Naive B cell (primary cell): ENCODE results near the gene LRRC74B. TPM values are rescaled to one million over a fixed set of nuclear protein-coding genes. Genes with fewer than 3 reads are reported as not detected.
"Not testable (repeated sequence)": the region's sequence is repeated elsewhere in the genome, so short reads cannot be mapped to it uniquely, and the experiment has no call there.

Source experiments
- ATAC-seq, 2 donors: fragments of 150-1000 bp; cut with Tn5 transposase; 2 replicates each; pipeline ENCODE4 v1.10.0; 2021; ENCODE audit warnings: low read depth in 2 of 2, mild to moderate bottlenecking in 2 of 2, moderate library complexity in 2 of 2
- DNase-seq: peaks from one replicate; pipeline ENCODE4 v3.0.0; 2022
- H3K27ac Mint-ChIP-seq, 6 donors: one replicate each; pipeline ENCODE4 v1.8.0; 2020 to 2022; ENCODE audit warnings: mild to moderate bottlenecking in 6 of 6, mixed read lengths in 6 of 6, moderate library complexity in 5 of 6, inconsistent platforms in 2 of 6
- H3K27me3 Mint-ChIP-seq, 3 donors: one replicate each; pipeline ENCODE4 v1.8.0; 2021 to 2022; ENCODE audit warnings: mixed read lengths in 3 of 3, mild to moderate bottlenecking in 1 of 3
- H3K36me3 Mint-ChIP-seq, 2 donors: one replicate each; pipeline ENCODE4 v1.8.0; 2020 to 2022; ENCODE audit warnings: mixed read lengths in 2 of 2, inconsistent platforms in 1 of 2, mild to moderate bottlenecking in 1 of 2
- H3K4me1 Mint-ChIP-seq, 3 donors: one replicate each; pipeline ENCODE4 v1.8.0; 2020 to 2022; ENCODE audit warnings: mixed read lengths in 3 of 3, inconsistent platforms in 1 of 3, mild to moderate bottlenecking in 1 of 3, moderate library complexity in 1 of 3
- H3K4me3 Mint-ChIP-seq, 8 donors: one replicate each; pipeline ENCODE4 v1.8.0; 2020 to 2022; ENCODE audit warnings: mild to moderate bottlenecking in 8 of 8, mixed read lengths in 8 of 8, moderate library complexity in 8 of 8, inconsistent platforms in 2 of 8
- H3K9me3 Mint-ChIP-seq, 7 donors: one replicate each; pipeline ENCODE4 v1.8.0; 2020 to 2022; ENCODE audit warnings: mixed read lengths in 7 of 7, mild to moderate bottlenecking in 5 of 7, inconsistent platforms in 2 of 7, moderate library complexity in 1 of 7
- polyA plus RNA-seq, 6 donors: library from polyadenylated mRNA; unstranded; fragments of 300-500 nt; fragmentation: Illumina TruSeq; gene quantifications; one replicate each; pipeline ENCODE4 v1.2.3, GENCODE V29; 2021; ENCODE audit warnings: low read depth in 6 of 6

The LRRC74B gene
- polyA plus RNA-seq, 6 donors from 2014 or later = not detected

DNA sequence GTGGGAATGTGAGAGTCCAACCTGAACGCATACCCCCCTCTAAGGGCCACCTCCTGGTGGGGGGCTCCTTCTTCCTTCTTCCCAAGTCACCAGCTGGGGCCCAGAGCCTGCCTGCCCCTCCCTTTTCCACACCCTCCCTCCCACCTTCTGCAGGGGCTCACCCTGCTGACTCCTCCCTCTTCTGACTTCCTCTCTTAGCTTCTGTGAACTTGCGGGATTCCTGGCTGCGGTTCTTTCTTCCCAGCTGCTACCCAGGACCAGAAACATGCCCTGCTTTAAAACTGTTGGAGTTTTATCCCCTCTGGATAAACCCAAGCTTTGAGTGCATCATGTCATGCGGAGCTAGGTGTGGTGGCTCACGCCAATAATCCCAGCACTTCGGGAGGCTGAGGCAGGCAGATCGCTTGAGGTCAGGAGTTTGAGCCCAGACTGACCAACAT is 10.2 kb downstream of the LRRC74B start:
- ATAC-seq (no peak), DNase-seq (no peak)
- no peaks in the 10 kb centered on the region for H3K9me3 Mint-ChIP-seq
- H3K27ac Mint-ChIP-seq = peak overlapping the region in 1 of 6 donors; percentile 70
- peaks cover 8 to 39% (median 38%) of the 10 kb centered on the region in 3 donors for H3K27me3 Mint-ChIP-seq
- H3K4me1 Mint-ChIP-seq = peaks cover 10 to 15% (median 12%) of the 10 kb centered on the region in 3 donors
- no peaks in the 10 kb centered on the region for H3K36me3 Mint-ChIP-seq
- H3K4me3 Mint-ChIP-seq = peak overlapping the region in 3 of 8 donors; percentile 10 to 66 (median 47)

DNA sequence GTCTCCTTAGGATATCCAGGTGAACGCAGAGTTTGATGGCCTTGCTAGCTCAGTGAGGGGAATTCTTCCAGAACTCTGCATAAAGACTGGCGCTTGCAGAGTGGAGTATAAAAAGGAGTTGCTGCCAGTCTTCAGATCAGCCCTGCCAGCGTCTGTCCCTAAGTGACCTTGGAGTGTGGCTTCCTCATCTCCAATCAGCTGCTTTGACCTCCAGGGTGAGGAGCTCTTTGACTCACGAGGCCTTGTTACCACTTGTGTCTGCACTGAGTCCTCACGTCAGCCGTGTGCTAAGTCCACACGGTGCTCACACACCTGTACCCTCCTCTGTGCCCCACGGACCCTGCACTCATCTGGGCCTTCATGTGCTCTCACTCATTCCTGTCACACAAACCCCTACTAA is 14.6 kb downstream of the LRRC74B start:
- H3K9me3 Mint-ChIP-seq, H3K36me3 Mint-ChIP-seq, ATAC-seq, H3K4me3 Mint-ChIP-seq, H3K27ac Mint-ChIP-seq, DNase-seq: not testable (repeated sequence)
- Mint-ChIP-seq H3K4me1 (peaks cover 9 to 13% (median 12%) of the 10 kb centered on the region in 3 donors), H3K27me3 (peaks cover 8 to 24% (median 20%) of the 10 kb centered on the region in 3 donors)

DNA sequence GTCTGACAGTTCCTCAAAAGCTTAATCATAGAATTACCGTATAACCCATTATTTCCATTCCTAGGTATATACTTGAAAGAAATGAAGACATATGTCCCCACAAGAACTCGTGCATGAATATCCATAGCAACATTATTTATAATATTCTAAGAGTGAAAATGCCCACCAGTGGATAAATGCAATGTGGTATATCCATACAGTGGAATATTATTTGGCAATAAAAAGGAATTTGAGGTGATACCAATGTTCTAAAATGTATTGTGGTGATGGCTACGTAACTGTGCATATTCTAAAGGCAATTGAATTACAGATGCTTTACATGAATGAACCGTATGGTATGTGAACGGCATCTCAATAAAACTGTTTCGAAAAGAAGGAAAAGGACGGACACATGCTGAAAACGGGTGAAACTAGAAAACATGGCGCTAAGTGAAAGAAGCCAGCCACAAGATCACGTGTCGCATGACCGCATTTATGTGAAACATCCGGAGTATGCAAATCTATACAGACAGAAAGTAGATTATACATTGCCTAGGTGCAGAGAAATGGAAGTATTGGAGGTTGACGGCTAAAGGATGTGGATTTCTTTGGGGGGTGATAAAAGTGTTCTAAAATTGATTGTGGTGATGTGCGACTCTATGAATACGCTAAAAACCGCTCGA is 16.0 kb downstream of the LRRC74B start:
- not testable (repeated sequence) for H3K4me1 Mint-ChIP-seq, DNase-seq, H3K27ac Mint-ChIP-seq, H3K4me3 Mint-ChIP-seq, H3K9me3 Mint-ChIP-seq, ATAC-seq, H3K36me3 Mint-ChIP-seq
- peaks cover 5 to 15% (median 12%) of the 10 kb centered on the region in 3 donors for H3K27me3 Mint-ChIP-seq

DNA sequence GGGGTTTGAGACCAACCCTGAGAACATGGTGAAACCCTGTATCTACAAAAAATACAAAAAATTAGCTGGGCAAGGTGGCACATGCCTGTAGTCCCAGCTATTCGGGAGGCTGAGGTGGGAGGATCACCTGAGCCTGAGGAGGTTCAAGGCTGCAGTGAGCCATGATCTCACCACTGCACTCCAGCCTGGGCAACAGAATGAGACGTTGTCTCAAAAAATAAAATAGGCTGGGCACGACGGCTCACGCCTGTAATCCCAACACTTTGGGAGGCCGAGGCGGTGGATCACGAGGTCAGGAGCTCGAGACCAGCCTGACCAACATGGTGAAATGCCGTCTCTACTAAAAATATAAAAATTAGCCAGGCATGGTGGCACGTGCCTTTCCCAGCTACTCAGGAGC is 18.7 kb downstream of the LRRC74B start:
- H3K27ac Mint-ChIP-seq, H3K9me3 Mint-ChIP-seq, H3K4me1 Mint-ChIP-seq, DNase-seq, H3K36me3 Mint-ChIP-seq, ATAC-seq, H3K4me3 Mint-ChIP-seq: not testable (repeated sequence)
- peaks cover 0 to 22% (median 13%) of the 10 kb centered on the region in 3 donors for H3K27me3 Mint-ChIP-seq

DNA sequence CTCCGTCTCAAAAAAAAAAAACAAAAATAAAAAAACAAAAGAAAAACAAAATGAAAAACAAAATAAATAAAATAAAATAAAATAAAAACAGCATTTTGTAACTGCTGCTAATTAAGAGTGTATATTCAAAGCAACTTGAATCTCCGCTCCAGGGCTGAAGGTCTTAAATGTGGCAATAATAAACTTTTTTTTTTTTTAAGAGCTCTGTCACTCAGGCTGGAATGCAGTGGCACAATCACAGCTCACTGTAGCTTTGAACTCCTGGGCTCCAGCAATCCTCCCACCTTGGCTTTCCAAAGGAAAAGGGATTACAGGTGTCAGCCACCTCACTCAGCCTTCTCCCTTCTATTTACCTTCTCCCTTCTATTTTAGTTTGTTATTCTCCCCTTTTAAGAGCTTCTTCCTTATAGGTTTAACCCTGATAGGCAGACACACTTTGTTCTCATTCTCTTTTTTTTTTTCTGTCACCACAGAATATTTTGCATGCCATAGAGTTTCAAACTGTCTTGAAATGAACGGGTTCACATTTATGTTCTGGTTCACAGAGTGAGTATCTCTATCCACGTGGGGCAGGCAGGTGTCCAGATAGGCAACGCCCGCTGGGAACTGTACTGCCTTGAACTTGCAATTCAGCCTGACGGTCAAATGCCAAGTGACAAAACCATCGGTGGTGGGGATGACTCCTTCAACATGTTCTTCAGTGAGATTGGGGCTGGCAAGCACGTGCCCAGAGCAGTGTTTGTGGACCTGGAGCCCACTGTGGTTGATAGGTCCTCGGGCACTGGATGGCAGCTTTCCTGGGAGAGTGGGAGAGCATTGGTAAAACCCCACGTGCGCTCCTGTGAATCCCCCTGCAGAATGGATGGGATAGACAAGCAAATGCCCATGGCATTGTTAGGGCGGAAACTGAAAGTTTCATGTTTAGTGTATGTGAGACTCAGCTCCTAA is 19.4 kb downstream of the LRRC74B start:
- H3K27me3 Mint-ChIP-seq = peaks cover 0 to 30% (median 13%) of the 10 kb centered on the region in 3 donors
- DNase-seq = no peak
- H3K36me3 Mint-ChIP-seq = no peaks in the 10 kb centered on the region
- no peak overlapping the region for H3K4me3 Mint-ChIP-seq
- ATAC-seq = no peak
- H3K4me1 Mint-ChIP-seq = no peaks in the 10 kb centered on the region
- H3K9me3 Mint-ChIP-seq = peaks cover 0 to 5% (median 2%) of the 10 kb centered on the region in 7 donors
- no peak overlapping the region for H3K27ac Mint-ChIP-seq

DNA sequence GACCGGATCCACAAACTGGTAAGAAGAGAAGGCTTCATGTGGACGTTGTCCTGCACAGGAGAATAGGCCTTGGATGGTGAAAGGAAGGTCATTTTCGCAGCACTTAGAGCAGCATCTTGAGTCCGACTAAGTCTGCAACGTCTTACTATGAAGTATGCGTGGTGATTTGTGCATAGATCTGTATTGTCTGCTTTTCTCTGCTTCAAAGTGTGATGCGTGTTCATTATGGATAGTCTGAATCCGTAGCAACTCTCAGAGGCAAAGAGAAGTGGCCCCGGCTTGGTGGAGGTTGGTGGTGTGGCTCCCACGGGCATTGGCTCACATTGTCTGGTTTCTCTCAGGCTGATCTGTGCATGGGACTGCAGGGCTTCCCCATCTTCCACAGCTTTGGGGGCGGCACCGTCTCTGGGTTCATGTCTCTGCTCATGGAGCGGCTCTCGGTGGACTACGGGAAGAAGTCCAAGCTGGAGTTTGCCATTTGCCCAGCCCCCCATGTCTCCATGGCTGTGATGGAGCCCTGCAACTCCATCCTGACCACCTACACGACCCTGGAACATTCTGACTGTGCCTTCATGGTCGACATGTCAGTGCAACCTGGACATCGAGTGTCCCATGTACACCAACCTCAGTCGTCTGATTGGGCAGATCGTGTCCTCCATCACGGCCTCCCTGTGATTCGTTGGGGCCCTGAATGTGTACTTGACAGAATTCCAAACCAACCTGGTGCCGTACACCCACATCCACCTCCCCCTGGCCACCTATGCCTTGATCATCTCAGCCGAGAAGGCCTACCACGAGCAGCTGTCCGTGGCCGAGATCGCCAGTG is 21.5 kb downstream of the LRRC74B start:
- Mint-ChIP-seq H3K4me3 (no peak overlapping the region), H3K4me1 (no peaks in the 10 kb centered on the region), H3K27ac (no peak overlapping the region), H3K36me3 (no peaks in the 10 kb centered on the region), H3K9me3 (no peaks in the 10 kb centered on the region), H3K27me3 (peaks cover 0 to 30% (median 13%) of the 10 kb centered on the region in 3 donors)
- ATAC-seq (no peak), DNase-seq (no peak)

DNA sequence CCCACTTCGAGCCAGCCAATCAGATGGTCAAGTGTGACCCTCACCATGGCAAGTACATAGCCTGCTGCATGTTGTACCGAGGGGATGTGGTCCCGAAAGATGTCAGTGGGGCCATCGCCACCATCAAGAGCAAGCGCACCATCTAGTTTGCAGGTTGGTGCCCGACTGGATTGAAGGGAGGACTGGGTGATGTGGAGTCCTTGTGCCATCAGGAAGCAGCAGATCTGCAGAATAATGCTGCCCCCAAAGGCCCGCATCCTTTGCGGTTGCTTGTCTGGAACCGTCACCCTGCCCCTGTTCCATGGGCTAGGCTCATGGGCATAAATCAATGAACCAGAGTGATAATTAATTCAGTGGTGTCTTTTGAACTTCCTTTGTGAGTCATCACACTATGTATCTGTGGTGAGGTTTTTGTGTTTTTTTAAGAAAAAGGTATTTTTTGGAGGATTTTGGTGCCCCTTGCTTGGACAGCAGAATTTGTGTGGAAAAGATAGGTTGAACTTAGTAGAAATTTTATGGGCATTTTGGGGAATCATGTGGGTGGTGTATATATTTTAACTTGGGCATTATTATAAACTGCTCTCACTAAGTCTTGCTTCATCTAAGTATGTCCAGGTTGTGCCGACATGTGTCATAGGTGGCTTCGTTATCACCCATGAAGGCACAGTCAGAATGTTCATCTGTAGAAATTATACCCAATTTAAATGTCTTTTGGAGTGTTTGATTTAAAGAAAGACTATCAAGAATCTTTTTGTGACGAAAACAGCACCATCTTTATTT is 22.3 kb downstream of the LRRC74B start:
- Mint-ChIP-seq H3K36me3 (no peaks in the 10 kb centered on the region), H3K9me3 (no peaks in the 10 kb centered on the region), H3K27ac (no peak overlapping the region), H3K4me1 (no peaks in the 10 kb centered on the region), H3K27me3 (peaks cover 0 to 30% (median 13%) of the 10 kb centered on the region in 3 donors), H3K4me3 (no peak overlapping the region)
- ATAC-seq = no peak
- no peak for DNase-seq

DNA sequence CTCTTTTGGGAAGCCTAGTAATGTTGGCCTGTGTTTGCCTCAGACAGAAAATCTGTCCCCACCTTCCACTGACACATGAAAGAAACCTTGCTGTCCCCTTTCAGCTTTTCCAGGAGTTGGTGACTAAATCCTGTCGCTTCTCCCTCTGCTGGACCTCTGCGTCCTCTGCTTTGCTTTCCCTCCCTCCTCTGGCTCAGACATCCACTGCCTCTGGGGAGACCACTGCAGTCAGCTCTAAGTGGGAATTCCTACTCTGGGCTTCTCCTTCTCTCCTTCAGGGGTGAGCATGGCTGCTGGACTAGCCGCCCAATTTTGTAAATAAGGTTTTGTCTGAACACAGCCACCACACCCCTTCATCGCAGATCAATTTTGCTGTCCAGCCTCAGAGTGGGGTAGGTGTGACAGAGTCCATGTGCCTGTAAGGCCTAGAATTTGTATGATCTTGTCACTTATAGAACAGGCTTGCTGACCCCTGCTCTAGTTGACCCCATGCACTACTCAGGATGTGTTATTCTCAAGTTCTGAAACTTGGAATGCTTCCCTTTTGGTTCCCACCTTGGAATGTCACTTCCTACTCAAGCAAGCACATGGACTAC is 23.0 kb downstream of the LRRC74B start:
- DNase-seq (no peak), ATAC-seq (no peak)
- Mint-ChIP-seq H3K27me3 (peaks cover 0 to 30% (median 13%) of the 10 kb centered on the region in 3 donors), H3K36me3 (no peaks in the 10 kb centered on the region), H3K27ac (peak overlapping the region in 1 of 6 donors; percentile 74), H3K4me1 (no peaks in the 10 kb centered on the region), H3K4me3 (no peak overlapping the region), H3K9me3 (no peaks in the 10 kb centered on the region)

DNA sequence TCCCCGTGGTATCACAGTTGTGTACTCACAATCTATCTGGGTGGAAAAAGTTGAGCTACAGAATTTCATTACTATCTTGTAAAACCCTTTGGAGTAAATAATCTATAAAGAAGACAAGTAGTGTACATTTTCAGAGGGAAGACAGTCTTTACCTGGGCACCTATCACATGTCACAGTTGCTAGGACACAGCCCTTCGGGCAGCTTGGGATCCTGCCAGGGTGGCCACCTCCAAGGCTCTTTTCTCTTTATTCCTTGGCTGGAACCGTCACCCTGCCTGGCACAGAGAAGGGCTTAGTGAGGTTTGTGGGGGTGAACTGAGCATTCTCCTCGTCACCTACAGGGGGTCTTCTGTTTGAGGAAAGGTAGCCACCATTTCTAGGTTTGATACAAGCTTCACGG is 23.6 kb downstream of the LRRC74B start:
- H3K4me3 Mint-ChIP-seq = no peak overlapping the region
- H3K4me1 Mint-ChIP-seq = no peaks in the 10 kb centered on the region
- no peaks in the 10 kb centered on the region for H3K9me3 Mint-ChIP-seq
- no peak overlapping the region for H3K27ac Mint-ChIP-seq
- no peaks in the 10 kb centered on the region for H3K36me3 Mint-ChIP-seq
- no peak for DNase-seq
- no peak for ATAC-seq
- peaks cover 0 to 30% (median 13%) of the 10 kb centered on the region in 3 donors for H3K27me3 Mint-ChIP-seq

DNA sequence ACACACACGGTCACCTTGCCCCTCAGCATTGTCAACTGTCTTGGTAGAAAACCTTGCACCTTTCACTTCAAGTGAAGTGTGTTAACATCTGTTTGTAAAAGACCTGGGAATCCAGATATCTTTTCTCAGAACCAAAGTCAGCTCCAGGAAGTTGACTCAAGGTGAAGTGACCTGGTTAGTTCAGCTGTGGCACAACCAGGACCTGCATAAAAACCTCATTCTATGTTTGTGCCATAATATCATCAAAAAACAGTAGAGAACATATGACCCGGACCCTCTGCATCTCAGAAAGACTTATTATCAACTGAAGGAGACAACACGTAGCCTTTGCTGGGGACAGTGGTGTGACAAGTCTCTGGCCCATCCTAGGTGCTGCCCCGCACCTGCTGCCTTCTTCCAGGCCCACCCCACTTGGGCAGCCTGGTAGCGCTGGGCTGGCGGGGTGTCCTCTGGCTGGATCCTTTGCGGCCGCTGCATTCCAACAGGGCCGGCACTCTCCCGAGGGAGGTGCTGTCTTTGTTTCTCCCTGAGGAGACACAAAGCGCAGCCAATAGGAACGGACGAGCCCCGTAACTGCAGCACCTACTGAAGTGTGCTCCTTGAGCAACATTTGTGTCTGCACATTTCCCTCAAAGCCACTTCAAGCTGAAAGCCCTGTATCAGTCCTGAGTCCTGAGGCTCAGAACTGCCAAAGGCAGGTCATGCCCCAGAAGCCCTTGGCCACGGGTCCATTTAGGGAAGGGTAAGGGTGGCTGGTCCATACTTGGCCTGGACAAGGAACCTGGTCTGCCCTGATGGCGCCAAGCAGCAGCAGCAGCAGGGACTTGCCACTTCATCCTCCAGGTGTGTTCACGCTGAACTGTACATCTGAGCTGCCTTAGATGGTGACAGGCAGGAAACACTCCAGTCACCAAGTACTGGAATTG is 25.2 kb downstream of the LRRC74B start:
- Mint-ChIP-seq H3K4me1 (no peaks in the 10 kb centered on the region), H3K27me3 (peaks cover 0 to 19% (median 9%) of the 10 kb centered on the region in 3 donors), H3K36me3 (no peaks in the 10 kb centered on the region), H3K4me3 (no peak overlapping the region), H3K27ac (no peak overlapping the region), H3K9me3 (no peaks in the 10 kb centered on the region)
- DNase-seq (no peak), ATAC-seq (no peak)

DNA sequence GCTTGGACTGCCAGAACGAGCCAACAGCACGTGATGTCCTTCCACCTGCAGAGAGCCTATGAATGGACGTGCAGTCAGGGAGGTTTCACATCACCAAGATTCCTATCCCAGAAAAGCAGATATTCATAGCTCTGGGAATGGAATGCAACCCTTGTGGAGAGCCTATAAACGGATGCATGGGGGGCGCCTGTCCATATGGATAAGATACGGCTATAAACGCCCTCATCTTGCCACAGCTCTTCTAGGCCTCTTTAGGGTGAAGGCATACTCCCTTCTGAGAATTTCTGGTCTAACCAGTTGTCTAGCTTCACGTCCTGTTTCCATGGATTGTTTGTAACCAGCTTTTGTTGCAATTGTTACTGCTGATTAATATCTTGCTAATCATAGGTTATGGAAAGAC is 26.1 kb downstream of the LRRC74B start:
- H3K4me3 Mint-ChIP-seq = not testable (repeated sequence)

More for the DNA sequence above, 26.1 kb downstream of the LRRC74B start:
- not testable (repeated sequence) for H3K27ac Mint-ChIP-seq, H3K36me3 Mint-ChIP-seq, DNase-seq, H3K9me3 Mint-ChIP-seq, ATAC-seq, H3K4me1 Mint-ChIP-seq
- peaks cover 0 to 23% (median 8%) of the 10 kb centered on the region in 3 donors for H3K27me3 Mint-ChIP-seq
